Measurements from ENCODE around the gene DMD. TPM values are rescaled to one million over a fixed set of nuclear protein-coding genes. Genes with fewer than 3 reads are reported as not detected.
"Not testable (repeated sequence)": the region's sequence is repeated elsewhere in the genome, so short reads cannot be mapped to it uniquely, and the experiment has no call there.

The DMD gene
- total RNA-seq, 2 experiments from 2014 or later, result 0.85 to 1.8 TPM

- ChIA-PET CTCF (no interaction called here), POLR2A (no interaction called here)
- intact Hi-C loops (cut with DNase I, micrococcal nuclease), result no loop called here
- H3K27ac Mint-ChIP-seq, result no peak overlapping the region
- H3K27me3 Mint-ChIP-seq, result no peaks in the 10 kb centered on the region
- H3K9me3 Mint-ChIP-seq (ENCODE audit: low read depth), result no peaks in the 10 kb centered on the region
- H3K4me3 Mint-ChIP-seq, result no peak overlapping the region
- no peaks in the 10 kb centered on the region for H3K36me3 Mint-ChIP-seq (ENCODE audit: low read depth)
- no peaks in the 10 kb centered on the region for H3K4me1 Mint-ChIP-seq
- DNase-seq (no peak), ATAC-seq (no peak)
These were observed 1704.4 kb downstream of the DMD start for GRCh38 chrX:31506928-31507327.

DNA sequence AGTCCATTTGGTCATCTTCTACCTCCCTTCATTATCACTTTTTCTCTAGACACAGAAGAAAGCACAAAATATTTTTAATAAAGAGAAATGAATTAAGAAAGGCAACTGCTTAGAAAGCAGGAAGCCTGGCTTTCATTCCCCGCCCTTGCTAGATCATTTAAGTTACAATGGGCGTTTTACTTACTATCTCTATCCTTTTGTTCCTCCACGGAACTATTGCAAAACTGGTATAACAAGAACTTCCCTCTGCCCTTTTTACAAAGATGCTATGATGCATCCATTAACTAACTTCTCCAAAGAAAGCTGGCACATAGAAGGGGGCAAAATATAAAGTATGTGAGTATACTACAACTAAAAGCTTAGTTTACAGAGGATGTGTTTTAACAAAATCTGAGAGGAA, 1705.0 kb downstream of the DMD start:
- Mint-ChIP-seq H3K36me3 (ENCODE audit: low read depth) (no peaks in the 10 kb centered on the region), H3K9me3 (ENCODE audit: low read depth) (no peaks in the 10 kb centered on the region), H3K27me3 (no peaks in the 10 kb centered on the region), H3K27ac (no peak overlapping the region), H3K4me1 (no peaks in the 10 kb centered on the region), H3K4me3 (no peak overlapping the region)
- ATAC-seq (no peak), DNase-seq (no peak)
- intact Hi-C loops (cut with DNase I, micrococcal nuclease), result no loop called here
- POLR2A ChIA-PET, result no interaction called here
- CTCF ChIA-PET, result no interaction called here

DNA sequence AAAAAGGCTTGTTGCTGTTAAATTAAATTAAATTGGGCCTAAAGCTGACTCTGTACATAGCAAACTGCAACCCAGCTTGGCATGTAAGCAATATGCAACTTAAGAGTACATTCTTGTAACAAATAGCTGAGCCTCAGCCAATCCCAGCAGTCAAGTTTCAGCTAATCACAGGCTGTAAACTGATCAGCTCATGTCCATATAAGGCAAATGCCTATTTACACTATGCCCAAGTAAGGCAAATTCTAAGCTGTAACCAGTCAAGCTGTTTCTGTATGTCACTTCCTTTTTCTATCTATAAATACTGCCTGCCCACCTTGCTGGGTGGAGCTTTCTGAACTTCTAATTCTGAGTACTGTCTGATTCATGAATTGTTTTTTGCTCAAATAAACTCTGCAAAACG, 1710.4 kb downstream of the DMD start:
- POLR2A ChIA-PET, result no interaction called here
- no peaks in the 10 kb centered on the region for H3K36me3 Mint-ChIP-seq (ENCODE audit: low read depth)
- CTCF ChIA-PET, result no interaction called here
- H3K27ac Mint-ChIP-seq, result no peak overlapping the region
- H3K4me1 Mint-ChIP-seq, result no peaks in the 10 kb centered on the region
- no peaks in the 10 kb centered on the region for H3K9me3 Mint-ChIP-seq (ENCODE audit: low read depth)
- no peaks in the 10 kb centered on the region for H3K27me3 Mint-ChIP-seq
- intact Hi-C loops (cut with DNase I, micrococcal nuclease), result no loop called here
- no peak overlapping the region for H3K4me3 Mint-ChIP-seq
- no peak for ATAC-seq
- no peak for DNase-seq

- no peaks in the 10 kb centered on the region for H3K36me3 Mint-ChIP-seq (ENCODE audit: low read depth)
- no peaks in the 10 kb centered on the region for H3K4me1 Mint-ChIP-seq
- no peaks in the 10 kb centered on the region for H3K27me3 Mint-ChIP-seq
- no peak overlapping the region for H3K4me3 Mint-ChIP-seq
- H3K27ac Mint-ChIP-seq, result no peak overlapping the region
- ATAC-seq (no peak), DNase-seq (no peak)
- POLR2A ChIA-PET, result no interaction called here
- intact Hi-C loops (cut with DNase I, micrococcal nuclease), result no loop called here
- CTCF ChIA-PET, result no interaction called here
- H3K9me3 Mint-ChIP-seq (ENCODE audit: low read depth), result no peaks in the 10 kb centered on the region
These were observed 1712.2 kb downstream of the DMD start for GRCh38 chrX:31499109-31499508.

DNA sequence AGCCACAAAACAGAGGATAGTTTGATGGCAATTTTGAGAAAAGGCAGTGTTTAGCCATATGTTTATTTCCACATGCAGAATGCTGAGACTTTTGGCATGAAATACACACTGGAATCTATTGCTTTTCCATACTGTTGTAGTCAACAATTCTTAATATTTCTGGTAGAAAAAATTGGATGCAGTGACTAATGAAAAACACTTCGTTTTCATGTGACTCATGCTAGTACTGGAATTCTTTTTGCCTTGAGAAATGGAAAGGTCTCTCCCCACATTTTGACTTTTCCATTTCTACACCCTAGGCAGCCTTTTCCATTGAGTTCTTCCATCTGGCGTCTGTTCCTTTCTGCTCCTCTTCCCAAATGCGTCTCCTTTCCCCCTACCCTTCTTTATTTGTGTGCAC, 1714.3 kb downstream of the DMD start:
- Mint-ChIP-seq H3K27ac (no peak overlapping the region), H3K9me3 (ENCODE audit: low read depth) (no peaks in the 10 kb centered on the region), H3K36me3 (ENCODE audit: low read depth) (no peaks in the 10 kb centered on the region), H3K4me1 (no peaks in the 10 kb centered on the region), H3K4me3 (no peak overlapping the region), H3K27me3 (no peaks in the 10 kb centered on the region)
- ATAC-seq, result no peak
- ChIA-PET POLR2A (no interaction called here), CTCF (no interaction called here)
- intact Hi-C loops (cut with DNase I, micrococcal nuclease), result no loop called here
- no peak for DNase-seq

DNA sequence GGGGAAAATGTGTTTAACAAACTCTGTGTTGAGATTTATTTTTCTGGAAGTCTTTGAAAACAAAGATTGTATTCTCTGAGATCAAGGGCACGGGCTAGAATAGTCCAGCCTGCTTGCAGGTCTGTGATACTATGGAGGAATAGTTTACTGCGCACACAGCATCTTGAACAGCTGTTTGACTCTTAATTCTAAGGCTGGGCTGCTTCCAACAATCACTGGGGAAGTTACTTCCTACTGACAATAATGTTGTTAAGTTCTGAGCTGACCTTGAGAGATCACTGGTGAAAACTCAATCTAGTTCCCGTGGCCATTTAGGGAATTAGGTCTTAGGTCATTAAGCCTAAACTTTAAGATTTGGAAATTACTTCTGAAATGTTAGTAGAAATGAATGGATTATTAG, 1723.4 kb downstream of the DMD start:
- Mint-ChIP-seq H3K4me1 (no peaks in the 10 kb centered on the region), H3K4me3 (no peak overlapping the region), H3K27ac (no peak overlapping the region), H3K36me3 (ENCODE audit: low read depth) (no peaks in the 10 kb centered on the region), H3K9me3 (ENCODE audit: low read depth) (no peaks in the 10 kb centered on the region), H3K27me3 (no peaks in the 10 kb centered on the region)
- ChIA-PET POLR2A (no interaction called here), CTCF (no interaction called here)
- DNase-seq (no peak), ATAC-seq (no peak)
- intact Hi-C loops (cut with DNase I, micrococcal nuclease), result no loop called here

DNA sequence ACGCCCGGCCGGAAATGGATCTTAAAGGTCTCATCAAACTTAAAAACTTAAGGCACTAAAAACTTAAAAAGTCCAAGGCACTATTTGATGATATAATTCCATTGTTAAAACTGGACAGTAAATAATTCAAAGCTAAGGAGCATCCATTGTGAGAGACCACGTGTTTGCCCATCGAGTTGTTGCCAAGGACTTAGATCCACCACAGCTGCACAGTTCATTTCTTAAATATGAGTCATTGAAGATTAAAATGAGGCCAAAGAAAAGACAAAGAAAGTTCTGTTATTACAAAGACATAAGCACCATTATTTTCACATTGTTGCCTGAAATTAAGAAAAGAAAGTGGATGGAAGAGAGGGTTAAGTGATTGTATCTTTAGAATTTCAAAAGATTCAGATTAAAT, 1728.0 kb downstream of the DMD start:
- POLR2A ChIA-PET, result no interaction called here
- DNase-seq (no peak), ATAC-seq (no peak)
- H3K4me3 Mint-ChIP-seq, result no peak overlapping the region
- CTCF ChIA-PET, result interaction anchor here (0.6 kb wide), 1 partner anchor 766 kb away, joined by 3 read pairs; no protein-coding TSS in a partner anchor
- H3K9me3 Mint-ChIP-seq (ENCODE audit: low read depth), result no peaks in the 10 kb centered on the region
- no peaks in the 10 kb centered on the region for H3K36me3 Mint-ChIP-seq (ENCODE audit: low read depth)
- intact Hi-C loops (cut with DNase I, micrococcal nuclease), result no loop called here
- H3K27ac Mint-ChIP-seq, result no peak overlapping the region
- H3K4me1 Mint-ChIP-seq, result no peaks in the 10 kb centered on the region
- no peaks in the 10 kb centered on the region for H3K27me3 Mint-ChIP-seq

- ATAC-seq (no peak), DNase-seq (no peak)
- Mint-ChIP-seq H3K4me1 (no peaks in the 10 kb centered on the region), H3K9me3 (ENCODE audit: low read depth) (no peaks in the 10 kb centered on the region), H3K4me3 (no peak overlapping the region), H3K27me3 (no peaks in the 10 kb centered on the region), H3K27ac (no peak overlapping the region), H3K36me3 (ENCODE audit: low read depth) (no peaks in the 10 kb centered on the region)
- intact Hi-C loops (cut with DNase I, micrococcal nuclease), result no loop called here
- POLR2A ChIA-PET, result no interaction called here
- CTCF ChIA-PET, result no interaction called here
These were observed 1730.7 kb downstream of the DMD start for GRCh38 chrX:31480696-31481095.

DNA sequence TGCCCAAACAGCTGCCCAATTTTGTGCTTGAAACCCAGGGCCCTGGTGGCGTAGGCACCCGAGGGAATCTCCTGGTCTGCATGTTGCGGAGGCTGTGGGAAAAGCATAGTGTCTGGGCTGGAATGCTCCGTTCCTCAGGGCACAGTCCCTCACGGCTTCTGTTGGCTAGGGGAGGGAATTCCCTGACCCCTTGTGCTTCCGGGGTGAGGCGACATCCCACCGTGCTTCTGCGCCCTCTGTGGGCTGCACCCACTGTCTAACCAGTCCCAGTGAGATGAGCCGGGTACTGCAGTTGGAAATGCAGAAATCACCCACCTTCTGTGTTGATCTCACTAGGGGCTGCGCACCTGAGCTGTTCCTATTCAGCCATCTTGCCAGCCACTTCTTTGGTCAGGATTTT, 1740.1 kb downstream of the DMD start:
- H3K27me3 Mint-ChIP-seq, result no peaks in the 10 kb centered on the region
- CTCF ChIA-PET, result no interaction called here
- no peak overlapping the region for H3K27ac Mint-ChIP-seq
- no peak for ATAC-seq
- POLR2A ChIA-PET, result no interaction called here
- H3K4me1 Mint-ChIP-seq, result no peaks in the 10 kb centered on the region
- H3K4me3 Mint-ChIP-seq, result no peak overlapping the region
- no peak for DNase-seq
- intact Hi-C loops (cut with DNase I, micrococcal nuclease), result no loop called here
- H3K9me3 Mint-ChIP-seq (ENCODE audit: low read depth), result no peaks in the 10 kb centered on the region
- no peaks in the 10 kb centered on the region for H3K36me3 Mint-ChIP-seq (ENCODE audit: low read depth)

DNA sequence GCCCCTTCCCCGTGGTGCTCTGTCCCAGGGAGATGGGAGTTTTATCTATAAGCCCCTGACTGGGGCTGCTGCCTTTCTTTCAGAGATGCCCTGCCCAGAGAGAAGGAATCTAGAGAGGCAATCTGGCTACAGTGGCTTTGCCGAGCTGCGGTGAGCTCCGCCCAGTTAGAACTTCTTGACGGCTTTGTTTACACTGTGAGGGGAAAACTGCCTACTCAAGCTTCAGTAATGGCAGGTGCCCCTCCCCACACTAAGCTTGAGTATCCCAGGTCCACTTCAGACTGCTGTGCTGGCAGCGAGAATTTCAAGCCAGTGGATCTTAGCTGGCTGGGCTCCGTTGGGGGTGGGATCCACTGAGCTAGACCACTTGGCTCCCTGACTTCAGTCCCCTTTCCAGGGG, 1740.6 kb downstream of the DMD start:
- H3K9me3 Mint-ChIP-seq (ENCODE audit: low read depth); DNase-seq; H3K36me3 Mint-ChIP-seq (ENCODE audit: low read depth); POLR2A ChIA-PET; CTCF ChIA-PET; ATAC-seq; H3K4me1 Mint-ChIP-seq; H3K27ac Mint-ChIP-seq; H3K4me3 Mint-ChIP-seq; intact Hi-C loops (cut with DNase I, micrococcal nuclease); H3K27me3 Mint-ChIP-seq: not testable (repeated sequence)

- Mint-ChIP-seq H3K4me3 (no peak overlapping the region), H3K27me3 (no peaks in the 10 kb centered on the region), H3K9me3 (ENCODE audit: low read depth) (no peaks in the 10 kb centered on the region), H3K27ac (no peak overlapping the region), H3K4me1 (no peaks in the 10 kb centered on the region), H3K36me3 (ENCODE audit: low read depth) (no peaks in the 10 kb centered on the region)
- ATAC-seq (no peak), DNase-seq (no peak)
- intact Hi-C loops (cut with DNase I, micrococcal nuclease), result no loop called here
- POLR2A ChIA-PET, result no interaction called here
- CTCF ChIA-PET, result no interaction called here
These were observed 1746.9 kb downstream of the DMD start for GRCh38 chrX:31464306-31464915.

GRCh38 chrX:31461266-31461665, 1750.1 kb downstream of the DMD start:
- H3K9me3 Mint-ChIP-seq (ENCODE audit: low read depth), result no peaks in the 10 kb centered on the region
- intact Hi-C loops (cut with DNase I, micrococcal nuclease), result no loop called here
- CTCF ChIA-PET, result no interaction called here
- no peaks in the 10 kb centered on the region for H3K4me1 Mint-ChIP-seq
- DNase-seq, result no peak
- H3K27me3 Mint-ChIP-seq, result no peaks in the 10 kb centered on the region
- POLR2A ChIA-PET, result no interaction called here
- H3K27ac Mint-ChIP-seq, result no peak overlapping the region
- H3K4me3 Mint-ChIP-seq, result no peak overlapping the region
- no peak for ATAC-seq
- H3K36me3 Mint-ChIP-seq (ENCODE audit: low read depth), result no peaks in the 10 kb centered on the region

GRCh38 chrX:31459361-31459760, 1752.0 kb downstream of the DMD start:
- Mint-ChIP-seq H3K4me1 (no peaks in the 10 kb centered on the region), H3K4me3 (no peak overlapping the region), H3K27ac (no peak overlapping the region), H3K27me3 (no peaks in the 10 kb centered on the region), H3K9me3 (ENCODE audit: low read depth) (no peaks in the 10 kb centered on the region), H3K36me3 (ENCODE audit: low read depth) (no peaks in the 10 kb centered on the region)
- POLR2A ChIA-PET, result no interaction called here
- DNase-seq (no peak), ATAC-seq (no peak)
- CTCF ChIA-PET, result no interaction called here
- intact Hi-C loops (cut with DNase I, micrococcal nuclease), result no loop called here
